GM19463 (cell line): ENCODE data around the gene SNTB2.
A peak's percentile ranks its signal among the peaks of the same experiment; 100 is the strongest.

Source experiments
- ATAC-seq: cut with Tn5 transposase; IDR thresholded peaks from one replicate; pipeline ENCODE4 v1.9.1; 2021; ENCODE audit warnings: mild to moderate bottlenecking, moderate library complexity; ENCODE audit not compliant: unreplicated experiment

The SNTB2 gene

DNA sequence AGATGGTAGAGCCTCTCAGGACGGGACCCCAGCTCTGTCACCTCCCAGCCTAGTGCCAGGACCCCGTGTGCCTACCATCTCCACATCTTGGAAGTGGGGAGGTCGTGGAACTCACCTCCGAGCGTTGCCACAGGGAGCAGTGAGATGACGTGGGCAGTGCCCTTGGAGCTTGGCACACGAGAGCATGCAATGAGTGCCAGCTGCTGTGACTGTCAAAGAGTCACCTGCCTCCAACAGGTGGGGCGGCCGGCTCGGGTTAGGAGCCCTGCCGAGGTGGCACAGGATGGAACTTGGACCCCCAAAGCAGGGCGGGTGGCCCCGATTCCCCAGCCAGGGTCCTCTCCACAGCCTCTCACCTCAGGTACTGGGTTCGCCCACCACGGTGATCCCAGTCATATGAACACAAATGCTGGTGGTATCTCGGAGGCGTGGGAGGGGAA, 129.7 kb downstream of the SNTB2 start:
- ATAC-seq, result no peak

DNA sequence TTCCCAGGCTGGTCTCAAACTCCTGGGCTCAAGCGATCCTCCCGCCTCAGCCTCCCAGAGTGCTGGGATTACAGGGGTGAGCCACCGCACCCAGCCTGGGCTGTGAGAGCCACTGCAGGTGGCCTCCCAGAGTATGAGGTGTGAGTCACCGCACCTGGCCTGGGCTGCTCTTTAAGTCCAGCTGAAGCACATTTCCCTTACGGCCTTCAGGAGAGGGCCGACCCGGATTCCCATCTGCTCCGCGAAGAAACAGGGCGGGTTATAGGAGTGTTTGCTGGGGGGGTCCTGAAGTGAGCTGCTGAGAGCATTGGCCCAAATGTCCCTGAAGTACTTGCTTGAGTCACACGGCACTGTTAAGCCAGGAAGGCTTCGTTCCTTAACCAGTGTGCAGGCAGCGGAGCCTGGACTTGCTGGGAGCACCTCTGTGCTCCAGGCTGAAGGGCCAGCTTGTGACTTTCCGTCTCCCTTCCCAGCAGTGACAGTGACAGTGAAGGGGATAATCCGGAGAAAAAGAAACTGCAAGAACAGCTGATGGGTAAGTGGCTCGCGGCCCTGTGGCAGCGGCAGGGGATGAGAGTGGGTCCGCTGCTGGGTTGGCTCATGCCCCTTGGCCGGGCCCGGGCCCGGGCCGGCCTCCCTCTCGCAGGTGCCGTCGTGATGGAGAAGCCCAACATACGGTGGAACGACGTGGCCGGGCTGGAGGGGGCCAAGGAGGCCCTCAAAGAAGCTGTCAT, 131.4 kb downstream of the SNTB2 start:
- ATAC-seq, result no peak

DNA sequence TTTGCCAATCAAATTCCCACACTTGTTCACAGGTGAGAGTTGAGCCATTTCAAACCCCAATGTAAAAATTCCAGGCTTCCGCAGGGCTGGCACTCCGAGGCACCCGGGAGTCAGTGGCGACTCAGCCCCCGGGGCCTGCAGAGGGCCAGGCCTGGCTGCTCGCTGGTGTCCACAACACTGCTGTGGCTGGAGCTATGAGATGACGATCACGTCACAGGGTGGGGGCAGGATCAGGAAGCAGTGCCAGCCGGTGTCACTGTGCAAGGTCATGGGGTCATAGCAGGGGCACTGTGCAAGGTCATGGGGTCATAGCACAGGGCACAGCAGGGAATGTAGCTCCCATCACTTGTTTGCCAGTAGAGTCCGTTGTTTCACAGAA, 131.9 kb downstream of the SNTB2 start:
- no peak for ATAC-seq

DNA sequence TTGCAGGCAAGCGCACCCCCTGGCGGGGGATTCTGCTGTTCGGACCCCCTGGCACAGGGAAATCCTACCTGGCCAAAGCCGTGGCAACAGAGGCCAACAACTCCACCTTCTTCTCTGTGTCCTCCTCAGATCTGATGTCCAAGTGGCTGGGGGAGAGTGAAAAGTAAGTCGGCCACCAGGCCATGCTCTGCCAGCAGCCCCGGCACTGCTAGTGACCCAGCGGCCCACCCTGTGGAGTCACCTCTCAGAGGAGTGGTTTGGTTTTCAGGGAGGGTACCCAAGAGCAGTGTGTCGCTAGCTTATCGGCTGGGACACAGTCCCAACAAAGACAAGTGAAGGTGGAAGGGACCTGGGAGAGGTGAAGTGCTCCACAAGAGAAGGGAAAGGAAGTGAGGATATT, 132.4 kb downstream of the SNTB2 start:
- ATAC-seq, result no peak

DNA sequence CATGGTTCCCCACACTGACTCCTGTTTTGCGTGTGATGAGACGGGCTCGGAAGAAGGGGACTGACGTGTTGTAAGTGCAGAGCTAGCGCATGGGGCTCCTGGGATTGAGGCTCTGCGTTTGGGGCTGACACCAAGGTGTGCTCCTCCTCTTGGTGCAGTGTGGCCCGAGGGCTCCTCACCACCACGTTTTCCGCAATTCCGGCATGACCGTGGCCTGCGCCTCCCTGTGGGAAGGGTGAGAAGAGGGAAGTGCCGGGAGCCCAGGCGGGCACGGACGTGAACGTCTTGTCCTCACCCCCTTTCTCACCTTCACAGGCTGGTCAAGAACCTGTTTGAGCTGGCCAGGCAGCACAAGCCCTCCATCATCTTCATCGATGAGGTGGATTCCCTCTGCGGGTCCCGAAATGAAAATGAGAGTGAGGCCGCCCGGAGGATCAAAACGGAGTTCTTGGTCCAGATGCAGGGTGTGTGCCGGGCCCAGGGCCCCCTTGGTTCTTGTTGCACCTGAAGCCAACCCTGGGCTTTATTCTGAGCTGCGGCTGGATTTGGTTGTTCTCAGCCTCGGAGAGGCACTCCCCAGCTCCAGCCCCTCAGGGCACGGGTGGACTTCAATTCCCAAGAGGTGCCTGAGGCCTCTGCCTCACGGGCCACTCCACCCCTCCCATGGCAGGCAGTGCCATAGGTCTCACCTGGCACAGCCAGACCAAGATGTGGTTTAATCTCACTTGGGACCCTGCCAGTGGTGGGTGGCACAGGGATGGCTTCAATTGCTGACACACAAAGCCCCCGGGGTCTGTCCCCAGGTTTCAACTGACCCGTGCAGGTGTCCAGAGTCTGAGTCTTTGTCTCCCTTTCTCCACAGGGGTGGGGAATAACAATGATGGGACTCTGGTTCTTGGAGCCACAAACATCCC, 133.1 kb downstream of the SNTB2 start:
- ATAC-seq, result no peak

DNA sequence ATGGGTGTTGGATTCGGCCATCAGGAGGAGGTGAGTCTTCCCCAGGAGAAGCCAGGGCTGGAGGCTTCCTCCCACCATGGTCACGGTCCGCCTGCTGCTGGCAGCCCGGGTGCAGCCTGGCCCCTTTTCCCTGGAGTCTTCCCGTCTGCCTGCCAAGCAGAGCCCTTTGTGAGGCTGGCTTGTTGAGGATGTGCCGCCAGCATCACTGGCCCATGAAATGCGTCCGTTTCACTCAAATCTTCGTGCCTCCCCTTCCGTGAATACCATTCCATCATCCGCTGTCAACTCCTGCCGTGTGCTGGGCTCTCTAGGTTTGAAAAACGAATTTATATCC, 133.7 kb downstream of the SNTB2 start:
- no peak for ATAC-seq

DNA sequence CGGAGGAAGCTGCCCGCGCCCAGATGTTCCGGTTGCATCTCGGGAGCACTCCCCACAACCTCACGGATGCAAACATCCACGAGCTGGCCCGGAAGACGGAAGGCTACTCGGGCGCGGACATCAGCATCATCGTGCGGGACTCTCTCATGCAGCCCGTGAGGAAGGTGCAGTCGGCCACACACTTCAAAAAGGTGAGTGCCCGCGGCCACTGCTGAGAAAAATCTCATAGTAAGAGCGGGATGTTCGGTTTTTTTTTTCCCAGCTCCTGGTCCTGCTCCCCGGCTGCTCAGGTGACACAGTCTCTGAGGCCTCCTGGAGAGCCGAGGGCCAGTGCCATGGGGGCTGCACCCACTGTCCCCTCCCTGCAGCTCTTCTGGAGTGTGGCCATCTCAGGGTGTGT, 134.1 kb downstream of the SNTB2 start:
- no peak for ATAC-seq

DNA sequence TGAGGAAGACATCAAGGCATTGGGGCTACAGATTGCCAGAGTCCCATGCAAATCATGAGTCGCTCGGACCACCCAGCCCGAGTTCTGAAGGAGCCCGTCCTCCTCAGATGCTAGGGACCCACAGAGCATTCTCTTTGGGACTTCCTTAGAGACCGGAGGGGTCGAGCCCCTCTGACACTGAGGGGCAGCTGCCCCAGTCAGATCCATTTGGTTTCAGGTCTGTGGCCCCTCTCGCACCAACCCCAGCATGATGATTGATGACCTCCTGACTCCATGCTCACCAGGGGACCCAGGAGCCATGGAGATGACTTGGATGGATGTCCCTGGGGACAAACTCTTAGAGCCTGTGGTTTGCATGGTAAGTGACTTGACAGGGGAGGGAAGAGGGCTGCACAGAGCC, 135.4 kb downstream of the SNTB2 start:
- ATAC-seq, result no peak

DNA sequence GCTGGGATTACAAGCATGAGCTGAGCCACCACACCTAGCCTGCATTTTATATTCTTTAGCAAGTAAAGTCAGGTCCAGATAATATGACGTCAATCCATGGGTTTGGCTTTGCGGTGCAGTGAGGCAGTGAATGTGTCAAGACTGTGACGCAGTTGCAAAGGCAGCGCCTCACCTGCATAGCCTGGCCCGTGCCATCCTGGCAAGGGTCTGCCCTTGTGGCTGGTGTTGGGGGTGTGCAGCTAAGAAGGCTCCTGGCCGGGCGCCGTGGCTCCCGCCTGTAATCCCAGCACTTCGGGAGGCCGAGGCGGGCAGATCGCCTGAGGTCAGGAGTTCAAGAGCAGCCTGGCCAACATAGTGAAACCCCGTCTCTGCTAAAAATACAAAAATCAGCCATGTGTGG, 136.5 kb downstream of the SNTB2 start:
- ATAC-seq, result no peak

DNA sequence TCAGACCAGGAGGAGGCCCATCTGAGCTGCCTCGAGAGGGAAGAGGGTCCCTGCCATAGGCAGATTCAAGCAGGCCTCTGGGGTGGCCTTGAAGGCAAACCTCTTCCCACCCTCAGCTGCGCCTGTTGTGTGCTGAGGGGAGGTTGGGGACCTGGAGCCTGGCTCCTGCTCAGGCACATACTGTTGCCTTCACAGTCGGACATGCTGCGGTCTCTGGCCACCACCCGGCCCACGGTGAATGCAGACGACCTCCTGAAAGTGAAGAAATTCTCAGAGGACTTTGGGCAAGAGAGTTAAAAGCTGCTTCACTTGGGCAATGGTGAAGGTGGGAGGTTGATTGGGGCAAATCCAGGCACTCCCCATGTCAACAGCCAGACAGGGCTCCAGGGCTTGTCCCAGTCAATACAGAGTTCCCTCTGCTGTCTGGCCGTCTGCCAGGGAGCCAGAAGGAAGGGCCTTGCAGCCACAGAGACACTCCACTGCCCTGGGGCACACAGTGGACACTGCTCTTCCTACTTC, 137.1 kb downstream of the SNTB2 start:
- no peak for ATAC-seq

DNA sequence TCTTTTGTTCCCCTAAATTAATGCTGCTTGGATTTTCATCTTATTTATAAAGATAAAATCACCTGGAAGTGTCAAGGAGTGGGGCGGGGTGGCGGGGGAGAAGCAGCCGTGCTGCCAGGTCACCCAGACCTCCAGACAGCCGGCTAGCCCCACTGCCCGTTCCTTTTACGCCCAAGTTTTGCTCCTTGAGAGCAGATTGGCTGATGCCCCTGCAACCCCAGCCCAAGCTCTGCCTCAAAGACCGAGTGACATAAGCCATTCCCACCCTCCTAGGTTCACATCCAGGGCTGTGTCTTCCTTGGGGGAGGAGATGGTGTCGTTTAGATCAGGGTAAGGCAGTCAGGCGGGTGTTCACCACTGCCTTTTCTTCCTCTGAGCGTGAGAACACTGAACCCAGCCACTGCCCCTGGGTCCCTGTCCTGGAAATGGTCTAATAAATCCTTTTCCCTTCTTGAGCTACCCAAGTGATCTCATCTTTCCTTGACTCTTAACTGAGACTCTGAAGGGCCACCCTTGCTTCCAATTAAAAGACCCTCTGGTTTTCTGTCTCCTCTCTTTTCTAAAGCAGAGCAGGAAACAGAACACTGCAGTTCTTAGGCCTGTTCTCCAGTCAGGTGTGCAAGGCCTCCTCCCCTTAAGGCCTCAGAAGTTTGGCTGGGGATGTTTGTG, 137.8 kb downstream of the SNTB2 start:
- no peak for ATAC-seq

DNA sequence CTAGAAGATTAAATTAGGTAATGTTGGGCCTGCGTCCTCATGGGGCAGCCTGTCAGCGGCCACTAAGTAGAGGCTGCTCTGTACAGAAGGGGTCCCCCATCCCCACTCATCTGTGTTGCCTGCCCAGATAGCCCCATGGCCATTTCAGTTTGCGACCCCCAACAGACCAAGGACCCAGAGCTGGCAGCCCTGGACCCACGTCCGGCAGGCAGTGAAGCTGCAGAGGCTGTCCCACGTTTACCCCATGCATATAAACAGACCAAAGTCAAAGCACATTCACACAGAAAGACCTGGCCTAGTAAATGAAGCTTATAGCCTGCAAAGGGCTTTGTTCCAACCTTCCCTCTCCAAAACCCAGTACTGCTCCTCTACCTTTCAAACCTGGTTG, 138.8 kb downstream of the SNTB2 start:
- no peak for ATAC-seq

DNA sequence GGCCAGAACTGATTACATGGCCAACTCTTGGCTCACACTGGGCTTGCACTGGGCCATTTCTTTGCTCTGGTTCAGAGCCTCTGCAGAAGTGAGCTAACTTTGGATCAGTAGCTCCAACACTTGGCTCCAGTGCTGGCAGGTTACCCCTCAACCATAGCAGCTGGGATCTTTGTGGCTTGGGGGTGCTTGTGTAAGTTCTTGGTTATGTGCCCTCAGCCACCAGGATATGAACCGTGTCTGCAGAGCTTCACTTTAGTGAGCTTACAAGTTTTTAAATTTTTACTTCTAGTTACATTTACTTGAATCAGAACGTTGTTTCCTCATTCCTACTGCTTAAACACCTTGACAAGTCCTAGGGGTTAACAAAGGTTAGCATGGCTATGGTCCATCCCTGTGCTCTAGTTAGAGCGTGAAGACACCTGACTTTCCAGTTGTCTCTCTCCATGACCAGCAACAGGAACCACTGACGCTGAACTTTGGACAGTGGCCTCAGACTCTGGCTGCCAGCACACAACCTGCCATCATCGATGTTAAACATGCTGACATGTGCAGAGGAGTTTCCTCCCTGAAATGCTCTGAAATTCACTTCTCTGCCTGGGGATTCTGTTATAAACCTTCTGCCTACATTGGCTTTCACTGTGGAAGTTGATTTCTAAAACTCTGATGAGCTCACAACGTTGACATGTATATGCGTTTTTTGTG, 139.4 kb downstream of the SNTB2 start:
- ATAC-seq, result no peak

DNA sequence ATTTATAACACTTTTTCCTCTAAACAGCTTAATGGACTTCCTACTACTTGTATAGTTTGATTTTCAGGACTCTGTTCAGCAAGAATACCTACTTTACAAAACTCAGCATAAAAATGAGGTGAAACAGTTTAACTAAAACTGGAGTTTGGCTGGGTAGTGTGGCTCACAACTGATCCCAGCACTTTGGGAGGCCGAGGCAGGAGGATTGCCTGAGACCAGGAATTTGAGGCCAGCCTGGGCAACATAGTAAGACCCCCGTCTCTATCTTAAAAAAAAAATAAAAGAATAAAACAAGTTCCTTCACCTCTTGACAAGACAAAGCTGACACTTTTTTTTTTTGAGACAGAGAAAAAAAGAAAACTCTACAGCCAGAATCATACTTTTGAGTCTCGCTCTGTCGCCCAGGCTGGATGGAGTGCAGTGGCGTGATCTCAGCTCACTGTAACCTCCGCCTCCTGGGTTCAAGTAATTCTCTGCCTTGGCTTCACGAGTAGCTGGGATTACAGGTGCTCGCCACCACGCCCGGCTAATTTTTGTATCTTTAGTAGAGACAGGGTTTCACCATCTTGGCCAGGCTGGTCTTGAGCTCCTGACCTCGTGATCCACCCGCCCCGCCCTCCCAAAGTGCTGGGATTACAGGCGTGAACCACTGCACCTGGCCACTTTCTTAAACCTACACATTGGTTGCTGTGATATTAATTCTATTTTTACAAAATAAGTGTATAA, 140.8 kb downstream of the SNTB2 start:
- ATAC-seq, result no peak

DNA sequence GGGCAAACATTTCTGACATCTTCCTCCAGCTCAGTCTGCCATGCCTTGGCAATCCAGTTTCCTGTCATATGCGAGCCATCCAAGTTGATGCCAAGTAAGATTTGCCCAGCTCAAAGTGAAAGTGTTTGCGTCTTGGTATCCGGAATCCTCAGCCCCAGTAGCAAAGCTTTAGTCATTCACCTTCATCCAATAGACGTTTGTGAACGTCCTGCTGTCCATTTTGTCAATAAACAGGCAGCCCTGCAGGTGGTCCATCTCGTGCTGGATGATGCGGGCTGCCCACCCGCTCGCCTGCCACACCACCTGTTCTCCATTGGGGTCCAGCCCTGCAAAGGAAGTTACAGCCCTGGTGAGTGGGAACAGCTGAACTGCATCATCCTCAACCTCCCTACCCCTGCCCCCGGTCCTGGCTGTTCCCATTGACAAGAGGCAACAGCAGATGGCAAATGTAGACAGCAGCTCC, 141.9 kb downstream of the SNTB2 start:
- no peak for ATAC-seq

DNA sequence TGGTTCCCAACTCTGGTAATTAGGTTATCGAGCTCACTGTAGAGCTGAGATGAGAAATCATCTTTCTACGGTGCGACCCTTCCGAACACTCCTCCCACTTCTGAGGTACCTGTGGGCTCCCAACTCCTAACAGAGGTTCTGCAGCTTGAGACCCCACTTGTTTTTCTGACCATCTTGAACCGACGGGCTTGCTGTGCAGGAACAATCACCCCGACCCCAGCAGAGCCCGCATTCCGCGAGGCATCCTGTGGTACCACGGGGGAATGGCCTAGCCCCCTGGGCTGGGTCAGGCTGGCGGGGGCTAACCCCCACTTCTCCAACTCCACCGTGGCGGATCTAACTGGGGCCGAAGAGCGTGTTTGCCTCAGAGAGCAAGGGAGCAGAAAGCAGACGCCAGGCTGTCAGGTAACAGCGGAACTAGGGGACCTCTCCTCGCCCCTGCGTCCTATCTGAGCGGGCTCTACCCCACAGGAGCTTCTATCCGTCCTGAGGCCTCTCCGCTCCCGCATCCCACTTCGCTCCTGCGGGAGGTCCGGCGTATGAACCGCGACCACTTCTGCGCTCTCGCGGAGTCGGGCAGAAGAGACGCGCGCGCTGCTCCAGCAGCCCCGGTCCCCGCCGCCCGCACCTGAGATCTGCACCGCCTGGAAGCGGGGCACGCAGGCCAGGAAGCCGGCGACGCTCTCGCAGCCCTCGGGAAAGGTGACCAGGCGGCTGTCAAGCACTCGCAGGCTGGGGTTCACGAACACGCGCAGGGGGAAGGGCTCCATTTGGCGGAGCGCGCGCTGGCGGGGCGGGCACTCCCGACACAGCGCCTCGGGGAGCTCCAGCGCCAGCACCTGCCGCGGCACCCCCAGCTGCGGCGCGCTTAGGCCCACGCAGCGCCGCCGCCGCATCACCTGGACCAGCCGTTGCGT, 142.7 kb downstream of the SNTB2 start:
- peak; percentile 37 for ATAC-seq

DNA sequence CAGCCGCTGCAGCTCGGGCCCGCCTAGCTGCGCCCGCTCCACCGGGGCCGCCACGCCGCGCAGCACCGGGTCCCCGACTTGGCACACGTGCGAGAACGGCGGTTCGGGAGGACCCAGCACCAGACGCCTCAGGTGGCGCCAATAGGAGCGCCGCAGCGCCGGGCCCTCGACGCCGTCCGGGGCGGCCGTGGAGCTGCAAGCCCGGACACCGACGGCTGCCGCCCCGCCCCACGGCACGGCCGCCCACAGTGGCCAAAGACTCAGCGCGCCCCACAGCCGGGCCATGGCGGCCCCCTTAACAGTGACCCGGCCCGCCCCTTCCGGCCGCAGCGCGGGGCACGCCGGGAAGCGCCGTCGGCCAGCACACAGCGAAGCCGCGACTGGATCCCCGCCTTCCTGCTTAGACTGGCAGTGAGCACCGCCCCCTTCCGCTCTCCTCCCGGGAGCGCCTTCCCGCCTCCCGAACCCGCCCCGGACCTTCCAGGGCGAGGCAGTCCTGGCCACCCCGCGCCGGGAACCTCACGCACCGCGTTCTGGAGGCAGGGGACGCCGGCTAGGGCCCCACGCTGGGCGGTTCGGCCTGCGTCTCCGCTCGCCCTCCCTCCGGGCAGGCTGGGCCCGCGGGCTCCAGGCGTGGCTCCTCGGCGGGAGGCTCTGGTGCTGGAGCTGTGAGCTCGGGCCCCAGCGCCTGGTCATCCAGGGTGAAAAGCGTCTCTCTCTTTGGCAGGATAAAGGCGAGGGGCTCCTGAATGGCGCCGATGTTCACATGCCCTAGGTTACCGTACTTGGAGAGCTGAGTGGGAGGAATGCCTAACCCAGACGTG, 143.5 kb downstream of the SNTB2 start, which contains the start of gene PDF:
PDF (minus strand) TSS at position 303 of the 824 bp plus-strand sequence; CDS start at position 285, 18 bp downstream.
- peak; percentile 96 for ATAC-seq

DNA sequence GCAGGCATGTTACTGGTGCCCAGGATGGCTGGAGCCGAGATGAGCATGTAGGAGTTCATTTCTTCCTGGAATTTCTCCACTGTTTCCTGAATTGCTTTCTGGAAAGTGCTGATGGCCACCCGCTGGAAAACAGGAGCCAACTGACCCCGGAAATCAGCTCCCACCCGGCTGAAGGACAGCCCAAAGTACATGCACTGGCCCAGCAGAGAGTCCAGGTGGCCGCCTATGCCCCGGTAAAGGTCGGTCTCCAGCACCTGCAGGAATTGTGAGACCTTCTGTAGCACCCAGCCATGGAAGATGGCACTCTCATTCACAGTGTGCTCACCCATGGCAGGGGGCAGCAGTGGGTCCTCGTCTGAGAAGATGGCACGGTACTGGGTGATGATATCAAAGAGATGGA, 147.7 kb downstream of the SNTB2 start:
- no peak for ATAC-seq
